A549 treated with AZD9567 at 1 μM for 4 hours (cell line): ENCODE data around the gene PSMA6. TPM values are rescaled to one million over a fixed set of nuclear protein-coding genes. Genes with fewer than 3 reads are reported as not detected.

Experiments
- total RNA-seq: library from RNA; stranded (reverse); fragments of 200-300 nt; extraction: Qiagen RNA extraction; gene quantifications from 5 replicates; pipeline ENCODE4 v1.2.3, GENCODE V29; 2022; ENCODE audit not compliant: insufficient read depth

The PSMA6 gene
- 265 to 323 TPM (median 269 TPM) in 5 replicates for total RNA-seq

DNA sequence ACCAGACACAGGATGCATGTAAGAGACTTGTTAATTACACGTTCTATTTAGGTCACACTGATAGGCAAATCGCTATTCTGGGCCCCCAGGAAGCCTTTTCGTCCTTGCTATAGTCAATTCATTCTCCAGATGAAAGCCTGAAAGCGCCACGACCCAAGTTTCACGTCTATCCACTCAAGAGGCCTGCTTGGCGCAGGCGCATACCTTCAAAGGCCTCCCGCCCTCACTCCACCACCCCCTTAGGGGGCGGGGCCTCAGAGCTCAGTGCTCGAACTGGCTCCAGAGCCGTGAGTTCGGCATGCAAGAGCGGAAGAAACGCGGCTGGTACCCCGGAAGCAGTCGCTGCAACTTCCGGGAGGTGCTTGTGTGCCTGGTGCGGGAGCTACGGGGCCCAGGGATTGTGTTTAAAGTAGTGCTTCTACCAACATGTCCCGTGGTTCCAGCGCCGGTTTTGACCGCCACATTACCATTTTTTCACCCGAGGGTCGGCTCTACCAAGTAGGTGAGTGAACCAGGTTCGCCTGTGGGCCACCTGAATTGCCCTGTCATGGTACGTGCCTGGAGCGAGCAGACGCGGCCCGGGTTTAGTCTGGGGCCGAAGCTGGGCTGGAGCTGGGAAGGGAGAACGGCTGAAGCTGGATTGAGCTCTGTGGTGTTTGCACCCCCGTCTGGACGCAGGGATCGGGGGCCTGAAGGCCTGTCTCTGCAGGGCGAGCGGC lies at the start of gene PSMA6:
PSMA6 (plus strand) TSS at position 332 of the 719 bp plus-strand sequence; CDS start at position 427, 95 bp downstream.

Other genes with a start within 250 kb of the PSMA6 start
- gene FAM177A1, start 246.1 kb upstream of the PSMA6 start, total RNA-seq = 75.5 to 115 TPM (median 108 TPM) in 5 replicates
- 23.8 to 33.6 TPM (median 26.0 TPM) in 5 replicates for gene PPP2R3C, start 170.4 kb upstream of the PSMA6 start, total RNA-seq
- 29.4 to 36.4 TPM (median 31.3 TPM) in 5 replicates for gene PRORP, start 169.8 kb upstream of the PSMA6 start, total RNA-seq
- 163 to 210 TPM (median 206 TPM) in 5 replicates for gene NFKBIA, start 112.4 kb downstream of the PSMA6 start, total RNA-seq
- gene INSM2, start 241.8 kb downstream of the PSMA6 start, total RNA-seq = 0.03 to 0.08 TPM (median 0.06 TPM) in 3 of 5 replicates, not detected in the others